ENCODE measurements around the gene SMAD7.

SMAD7 gene

GRCh38 chr18:48986851-48987761 is 36.3 kb upstream of the SMAD7 start:
- DNase-seq = no peak

- no peak for DNase-seq
Observed at GRCh38 chr18:48985161-48985560, 34.4 kb upstream of the SMAD7 start.

- DNase-seq = no peak
Observed at GRCh38 chr18:48983793-48984437, 33.1 kb upstream of the SMAD7 start.

GRCh38 chr18:48982266-48982665 is 31.5 kb upstream of the SMAD7 start:
- no peak for DNase-seq

- no peak for DNase-seq
Observed at GRCh38 chr18:48979944-48980890, 29.5 kb upstream of the SMAD7 start.

GRCh38 chr18:48977914-48978313 is 27.1 kb upstream of the SMAD7 start:
- no peak for DNase-seq

- peak; percentile 21 for DNase-seq
Observed at GRCh38 chr18:48975817-48976649, 25.3 kb upstream of the SMAD7 start.

GRCh38 chr18:48975120-48975816 is 24.5 kb upstream of the SMAD7 start:
- no peak for DNase-seq

- no peak for DNase-seq
Observed at GRCh38 chr18:48974304-48975119, 23.7 kb upstream of the SMAD7 start.

- DNase-seq = no peak
Observed at GRCh38 chr18:48973731-48974130, 23.0 kb upstream of the SMAD7 start.

- DNase-seq = no peak
Observed at GRCh38 chr18:48968412-48969215, 17.8 kb upstream of the SMAD7 start.

GRCh38 chr18:48967545-48967944 is 16.8 kb upstream of the SMAD7 start:
- DNase-seq = no peak

- no peak for DNase-seq
Observed at GRCh38 chr18:48966523-48966922, 15.8 kb upstream of the SMAD7 start.

- DNase-seq = no peak
Observed at GRCh38 chr18:48963586-48964470, 13.1 kb upstream of the SMAD7 start.

GRCh38 chr18:48962994-48963561 is 12.3 kb upstream of the SMAD7 start:
- DNase-seq = no peak

- DNase-seq = no peak
Observed at GRCh38 chr18:48962252-48962993, 11.7 kb upstream of the SMAD7 start.

GRCh38 chr18:48961547-48961946 is 10.8 kb upstream of the SMAD7 start:
- no peak for DNase-seq

Measured in activated CD4-positive, alpha-beta T cell treated with anti-CD3 and anti-CD28 coated beads, Interleukin-2, amount 50 U/mL, for 16 hours (primary cell).